Activated CD8-positive, alpha-beta T cell treated with anti-CD3 and anti-CD28 coated beads for 36 hours (primary cell): ENCODE data around the gene SIK3. TPM values are rescaled to one million over a fixed set of nuclear protein-coding genes. Genes with fewer than 3 reads are reported as not detected.
A peak's percentile ranks its signal among the peaks of the same experiment; 100 is the strongest.

ENCODE experiments used
- ATAC-seq: fragments of 200-7000 bp; cut with Tn5 transposase; one replicate; pipeline ENCODE4 v1.10.0; 2021; ENCODE audit warnings: mild to moderate bottlenecking, moderate library complexity
- CTCF ChIA-PET: fragments of 350-600 bp; sonication (Branson Sonifier 250); formaldehyde crosslinking; loops from one replicate; lab custom pipeline; 2021; ENCODE audit warnings: antibody characterized with exemption; lab: Charles Lee
- POLR2A ChIA-PET: fragments of 350-600 bp; sonication (Branson Sonifier 250); formaldehyde crosslinking; loops from one replicate; lab custom pipeline; 2021; ENCODE audit warnings: antibody characterized with exemption; lab: Charles Lee
- DNase-seq: peaks from one replicate; pipeline ENCODE4 v3.0.0-alpha.2; 2020
- H3K27ac Mint-ChIP-seq: one replicate; pipeline ENCODE4 v1.8.0; 2021; ENCODE audit warnings: mild to moderate bottlenecking, mixed read lengths
- H3K27me3 Mint-ChIP-seq: one replicate; pipeline ENCODE4 v1.8.0; 2021; ENCODE audit warnings: mixed read lengths
- H3K36me3 Mint-ChIP-seq: one replicate; pipeline ENCODE4 v1.8.0; 2021; ENCODE audit warnings: low read depth, mixed read lengths
- H3K4me1 Mint-ChIP-seq: one replicate; pipeline ENCODE4 v1.8.0; 2021; ENCODE audit warnings: low read depth, mixed read lengths
- H3K4me3 Mint-ChIP-seq: one replicate; pipeline ENCODE4 v1.8.0; 2021; ENCODE audit warnings: mild to moderate bottlenecking, moderate library complexity, mixed read lengths
- H3K9me3 Mint-ChIP-seq: one replicate; pipeline ENCODE4 v1.8.0; 2021; ENCODE audit warnings: mixed read lengths
- intact Hi-C: fragments of 100-400 bp; cut with micrococcal nuclease; formaldehyde crosslinking; loops from one replicate; pipeline ENCODE4 v1.10.0; 2022
- total RNA-seq, 2 experiments: library from RNA; stranded (reverse); gene quantifications; one replicate each; pipeline ENCODE4 v1.2.3, GENCODE V29; 2021
- TF ChIP-seq, protein P1 (sequence below): fragments of 200-600 bp; IDR thresholded peaks from one replicate; pipeline ENCODE4 v1.8.0; 2022; ENCODE audit warnings: antibody characterized with exemption, mild to moderate bottlenecking

SIK3 gene
- total RNA-seq, 2 experiments from 2014 or later = 18.7 to 24.1 TPM

DNA sequence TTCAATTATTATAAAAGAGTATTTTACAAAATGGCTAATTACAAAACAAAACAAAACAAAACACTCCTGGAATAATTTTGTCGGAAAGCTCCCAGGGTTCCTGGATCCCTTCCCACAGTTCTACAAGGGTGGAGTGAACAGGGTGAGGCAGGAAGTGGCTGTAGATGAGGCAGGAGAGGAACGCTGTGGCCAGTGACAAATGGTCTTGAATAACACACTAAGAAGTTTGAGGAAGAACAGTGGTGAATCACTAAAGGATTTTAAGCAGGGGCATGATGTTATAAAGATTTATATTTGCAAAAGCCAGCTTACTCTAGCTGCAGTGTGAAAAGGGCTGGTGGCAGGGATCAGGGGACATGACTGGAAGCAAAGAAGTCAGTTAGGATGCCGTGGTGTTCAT, 227.0 kb downstream of the SIK3 start:
- Mint-ChIP-seq H3K27ac (no peak overlapping the region), H3K27me3 (no peaks in the 10 kb centered on the region), H3K4me1 (peaks cover 9% of the 10 kb centered on the region), H3K36me3 (peaks cover 29% of the 10 kb centered on the region), H3K9me3 (no peaks in the 10 kb centered on the region), H3K4me3 (no peak overlapping the region)
- ATAC-seq (no peak), DNase-seq (no peak)
- ChIA-PET CTCF (interaction anchor here (0.9 to 1.6 kb wide), 2 partner anchors 78 to 139 kb away, joined by 3 read pairs; no protein-coding TSS in a partner anchor), POLR2A (no interaction called here)
- TF ChIP-seq, protein P1, sequence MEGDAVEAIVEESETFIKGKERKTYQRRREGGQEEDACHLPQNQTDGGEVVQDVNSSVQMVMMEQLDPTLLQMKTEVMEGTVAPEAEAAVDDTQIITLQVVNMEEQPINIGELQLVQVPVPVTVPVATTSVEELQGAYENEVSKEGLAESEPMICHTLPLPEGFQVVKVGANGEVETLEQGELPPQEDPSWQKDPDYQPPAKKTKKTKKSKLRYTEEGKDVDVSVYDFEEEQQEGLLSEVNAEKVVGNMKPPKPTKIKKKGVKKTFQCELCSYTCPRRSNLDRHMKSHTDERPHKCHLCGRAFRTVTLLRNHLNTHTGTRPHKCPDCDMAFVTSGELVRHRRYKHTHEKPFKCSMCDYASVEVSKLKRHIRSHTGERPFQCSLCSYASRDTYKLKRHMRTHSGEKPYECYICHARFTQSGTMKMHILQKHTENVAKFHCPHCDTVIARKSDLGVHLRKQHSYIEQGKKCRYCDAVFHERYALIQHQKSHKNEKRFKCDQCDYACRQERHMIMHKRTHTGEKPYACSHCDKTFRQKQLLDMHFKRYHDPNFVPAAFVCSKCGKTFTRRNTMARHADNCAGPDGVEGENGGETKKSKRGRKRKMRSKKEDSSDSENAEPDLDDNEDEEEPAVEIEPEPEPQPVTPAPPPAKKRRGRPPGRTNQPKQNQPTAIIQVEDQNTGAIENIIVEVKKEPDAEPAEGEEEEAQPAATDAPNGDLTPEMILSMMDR = no peak
- intact Hi-C loops = no loop called here

DNA sequence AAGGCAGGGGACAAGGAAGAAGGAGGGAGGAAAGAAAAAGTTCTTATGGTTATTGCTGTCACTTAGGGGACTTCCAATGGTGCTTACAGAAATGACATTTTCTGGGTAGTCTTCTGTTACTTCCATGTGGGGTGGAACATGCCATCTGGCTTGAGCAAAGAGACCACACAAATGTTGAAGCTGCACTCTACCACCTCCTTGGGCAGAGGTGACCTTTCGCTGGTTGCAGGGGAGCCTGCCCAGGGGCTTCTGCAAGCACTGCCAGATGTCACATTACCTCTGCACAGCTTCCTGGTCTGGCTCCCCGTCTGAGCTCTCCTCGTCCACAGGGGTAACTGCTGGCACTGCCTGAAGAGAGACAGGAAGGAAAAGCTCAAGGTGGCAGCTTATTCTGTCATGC, 228.2 kb downstream of the SIK3 start:
- H3K27ac Mint-ChIP-seq = peak overlapping the region; percentile 26
- peak; percentile 24 for ATAC-seq
- peaks cover 9% of the 10 kb centered on the region for H3K4me1 Mint-ChIP-seq
- no peaks in the 10 kb centered on the region for H3K27me3 Mint-ChIP-seq
- H3K36me3 Mint-ChIP-seq = peaks cover 31% of the 10 kb centered on the region
- no peak for DNase-seq
- TF ChIP-seq, protein P1 = no peak
- intact Hi-C loops = no loop called here
- no peak overlapping the region for H3K4me3 Mint-ChIP-seq
- H3K9me3 Mint-ChIP-seq = no peaks in the 10 kb centered on the region
- POLR2A ChIA-PET = interaction anchor here (0.6 kb wide), 1 partner anchor 218 kb away, joined by 3 read pairs; no protein-coding TSS in a partner anchor
- CTCF ChIA-PET = interaction anchor here (0.9 to 1.6 kb wide), 3 partner anchors 77 to 236 kb away, joined by 3 to 6 read pairs (median 4); no protein-coding TSS in a partner anchor

DNA sequence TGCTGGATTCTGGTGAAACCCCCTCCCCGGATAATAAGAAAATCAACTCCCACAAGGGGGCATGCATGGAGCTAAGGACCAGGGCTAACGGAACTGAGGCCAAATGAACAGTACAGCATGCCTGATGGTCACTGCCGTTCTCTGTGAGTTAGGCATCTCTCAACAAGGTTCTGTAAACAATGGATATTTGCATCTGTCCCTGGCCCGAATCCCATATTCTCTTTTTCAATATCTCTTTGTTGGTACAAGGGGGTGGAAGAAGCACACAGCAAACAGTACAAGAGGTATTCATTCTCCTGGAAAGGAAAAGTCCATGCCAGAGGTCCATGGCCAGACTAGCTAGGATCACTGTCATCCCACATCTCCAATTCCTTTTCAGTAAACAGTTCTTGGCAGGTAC, 228.6 kb downstream of the SIK3 start:
- ATAC-seq = no peak
- intact Hi-C loops = no loop called here

DNA sequence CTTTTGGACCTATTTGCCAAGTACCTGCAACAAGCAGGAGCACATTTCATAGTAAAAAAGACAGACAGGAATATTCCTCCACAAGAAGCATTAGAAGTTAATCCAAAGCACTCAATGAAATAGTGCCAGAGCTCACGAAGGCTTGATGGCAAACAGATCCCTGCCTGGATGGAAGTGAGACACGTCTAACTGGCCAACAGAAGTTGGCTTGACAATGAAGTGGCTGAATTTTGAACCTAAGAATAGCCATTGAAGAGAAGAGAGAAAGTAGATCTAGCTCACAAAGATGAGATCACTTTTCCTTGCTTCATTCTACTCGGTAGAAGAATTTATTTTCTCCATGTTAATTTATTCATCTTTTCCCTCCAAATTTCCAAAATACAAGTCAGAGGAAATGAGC, 230.2 kb downstream of the SIK3 start:
- H3K9me3 Mint-ChIP-seq = no peaks in the 10 kb centered on the region
- H3K36me3 Mint-ChIP-seq = peaks cover 33% of the 10 kb centered on the region
- no peak overlapping the region for H3K4me3 Mint-ChIP-seq
- no peak overlapping the region for H3K27ac Mint-ChIP-seq
- TF ChIP-seq, protein P1 = no peak
- H3K27me3 Mint-ChIP-seq = no peaks in the 10 kb centered on the region
- no peak for DNase-seq
- peaks cover 9% of the 10 kb centered on the region for H3K4me1 Mint-ChIP-seq
- CTCF ChIA-PET = interaction anchor here (0.8 to 1.9 kb wide), 3 partner anchors 12 to 238 kb away, joined by 3 to 7 read pairs (median 4); no protein-coding TSS in a partner anchor
- intact Hi-C loops = no loop called here
- no peak for ATAC-seq
- POLR2A ChIA-PET = interaction anchor here (1.2 kb wide), 1 partner anchor 9 kb away, joined by 4 read pairs; no protein-coding TSS in a partner anchor

More for the DNA sequence above, 228.6 kb downstream of the SIK3 start:
- H3K4me3 Mint-ChIP-seq = no peak overlapping the region
- H3K36me3 Mint-ChIP-seq = peaks cover 30% of the 10 kb centered on the region
- H3K9me3 Mint-ChIP-seq = no peaks in the 10 kb centered on the region
- TF ChIP-seq, protein P1 = no peak
- no peak for DNase-seq
- no peaks in the 10 kb centered on the region for H3K27me3 Mint-ChIP-seq
- H3K27ac Mint-ChIP-seq = peak overlapping the region; percentile 26
- CTCF ChIA-PET = interaction anchor here (1.1 to 1.6 kb wide), 2 partner anchors 77 to 236 kb away, joined by 3 to 6 read pairs; no protein-coding TSS in a partner anchor
- peaks cover 9% of the 10 kb centered on the region for H3K4me1 Mint-ChIP-seq
- POLR2A ChIA-PET = interaction anchor here (0.6 kb wide), 1 partner anchor 219 kb away, joined by 3 read pairs; no protein-coding TSS in a partner anchor

DNA sequence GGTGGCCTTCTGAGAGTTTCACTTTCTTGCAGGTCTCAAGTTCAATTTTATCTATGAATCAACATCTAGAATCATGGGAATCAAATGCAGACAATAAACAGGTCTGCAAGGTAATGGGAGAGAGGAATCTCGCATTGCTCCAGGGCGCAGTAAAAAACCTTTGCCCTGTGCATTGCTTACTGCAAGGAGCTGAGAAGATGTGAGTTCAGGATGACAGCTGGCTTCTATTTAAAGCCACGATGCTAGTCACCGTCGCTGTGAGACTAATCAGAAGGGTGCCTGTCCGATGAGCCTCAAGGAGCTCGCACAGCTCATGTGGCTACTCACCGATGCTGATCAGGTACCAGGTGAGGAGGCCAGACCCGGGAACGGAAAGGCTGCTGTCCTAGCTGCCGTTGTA, 230.6 kb downstream of the SIK3 start:
- Mint-ChIP-seq H3K27ac (no peak overlapping the region), H3K4me1 (peaks cover 9% of the 10 kb centered on the region), H3K27me3 (no peaks in the 10 kb centered on the region), H3K9me3 (no peaks in the 10 kb centered on the region), H3K36me3 (peaks cover 29% of the 10 kb centered on the region), H3K4me3 (no peak overlapping the region)
- intact Hi-C loops = no loop called here
- no peak for DNase-seq
- ChIA-PET CTCF (interaction anchor here (0.8 to 1.9 kb wide), 4 partner anchors 12 to 238 kb away, joined by 3 to 7 read pairs (median 5); no protein-coding TSS in a partner anchor), POLR2A (interaction anchor here (1.2 kb wide), 1 partner anchor 9 kb away, joined by 4 read pairs; no protein-coding TSS in a partner anchor)
- TF ChIP-seq, protein P1 = no peak
- ATAC-seq = no peak
